CD14-positive monocyte (primary cell): ENCODE results near the gene PPM1H. TPM values are rescaled to one million over a fixed set of nuclear protein-coding genes. Genes with fewer than 3 reads are reported as not detected.

Experiments
- DNase-seq, 3 donors: peaks; one replicate each; pipeline ENCODE4 v3.0.0-alpha.2; 2011 to 2022
- H2AFZ ChIP-seq: 2 replicates; pipeline ENCODE4 v1.6.0; 2012; ENCODE audit warnings: mild to moderate bottlenecking, low read depth, low read length, inconsistent platforms; ENCODE audit not compliant: insufficient read depth, poor library complexity, severe bottlenecking
- H3K27ac ChIP-seq, 2 donors: 1 replicate in 1 of 2; 2 replicates in 1 of 2; pipeline ENCODE4 v1.5.1; 2012 to 2013; ENCODE audit warnings: low read length in 2 of 2, control low read depth in 1 of 2, inconsistent platforms in 1 of 2, low read depth in 1 of 2, mild to moderate bottlenecking in 1 of 2
- H3K27me3 ChIP-seq, 2 donors: one replicate each; pipeline versions ENCODE4 v1.6.0 to v1.6.1; 2011 to 2013; ENCODE audit warnings: low read length in 2 of 2; ENCODE audit not compliant: control insufficient read depth in 2 of 2, insufficient read depth in 2 of 2
- H3K36me3 ChIP-seq, 2 donors: replicated peaks in 1 of 2; 1 replicate in 1 of 2; 2 replicates in 1 of 2; pipeline versions ENCODE4 v1.5.1 to v1.6.1; 2012 to 2013; ENCODE audit warnings: low read length in 2 of 2, control low read depth in 1 of 2, inconsistent platforms in 1 of 2, mild to moderate bottlenecking in 1 of 2; ENCODE audit not compliant: insufficient read depth in 2 of 2, control insufficient read depth in 1 of 2
- H3K4me1 ChIP-seq, 2 donors: 1 replicate in 1 of 2; 2 replicates in 1 of 2; pipeline versions ENCODE4 v1.5.1 to v1.6.1; 2012 to 2013; ENCODE audit warnings: low read length in 2 of 2, control low read depth in 1 of 2, inconsistent platforms in 1 of 2, mild to moderate bottlenecking in 1 of 2, moderate library complexity in 1 of 2; ENCODE audit not compliant: insufficient read depth in 2 of 2, control insufficient read depth in 1 of 2
- H3K4me2 ChIP-seq: replicated peaks from 2 replicates; pipeline ENCODE3; 2012; ENCODE audit warnings: low read length, moderate library complexity, mild to moderate bottlenecking; ENCODE audit not compliant: poor library complexity, severe bottlenecking; ENCODE audit errors: extremely low read depth
- H3K4me3 ChIP-seq, 3 experiments: fragments of 200-600 bp in 1 of 3; sonication (generic) in 1 of 3; replicated peaks in 1 of 3; 1 replicate in 2 of 3; 2 replicates in 1 of 3; pipeline ENCODE4 v1.5.1; 2011 to 2013; ENCODE audit warnings: low read length in 3 of 3, mild to moderate bottlenecking in 3 of 3, control low read depth in 2 of 3, low read depth in 2 of 3, inconsistent platforms in 1 of 3, moderate library complexity in 1 of 3
- H3K79me2 ChIP-seq: 2 replicates; pipeline ENCODE4 v1.6.0; 2012; ENCODE audit warnings: mild to moderate bottlenecking, control low read depth, inconsistent platforms, low read length, moderate library complexity; ENCODE audit not compliant: insufficient read depth
- H3K9ac ChIP-seq: 2 replicates; pipeline ENCODE4 v1.6.0; 2017; ENCODE audit warnings: low read length, mild to moderate bottlenecking; ENCODE audit not compliant: insufficient read depth, poor library complexity, severe bottlenecking
- H3K9me3 ChIP-seq, 2 donors: replicated peaks in 1 of 2; 1 replicate in 1 of 2; 2 replicates in 1 of 2; pipeline versions ENCODE4 v1.5.1 to v1.6.1; 2012 to 2013; ENCODE audit warnings: low read length in 2 of 2, control low read depth in 1 of 2; ENCODE audit not compliant: control insufficient read depth in 1 of 2, insufficient read depth in 1 of 2
- H4K20me1 ChIP-seq: 2 replicates; pipeline ENCODE4 v1.6.0; 2012; ENCODE audit warnings: mild to moderate bottlenecking, low read length, control low read depth, moderate library complexity; ENCODE audit not compliant: insufficient read depth
- H3K27ac Mint-ChIP-seq, 7 donors: one replicate each; pipeline ENCODE4 v1.8.0; 2020; ENCODE audit warnings: mild to moderate bottlenecking in 7 of 7, mixed read lengths in 7 of 7, moderate library complexity in 6 of 7, inconsistent platforms in 2 of 7
- H3K27me3 Mint-ChIP-seq, 3 donors: one replicate each; pipeline ENCODE4 v1.8.0; 2021 to 2022; ENCODE audit warnings: low read depth in 3 of 3, mild to moderate bottlenecking in 3 of 3, mixed read lengths in 3 of 3, moderate library complexity in 3 of 3, inconsistent platforms in 1 of 3
- H3K36me3 Mint-ChIP-seq, 2 donors: one replicate each; pipeline ENCODE4 v1.8.0; 2020; ENCODE audit warnings: mixed read lengths in 2 of 2, inconsistent platforms in 1 of 2, mild to moderate bottlenecking in 1 of 2
- H3K4me1 Mint-ChIP-seq: one replicate; pipeline ENCODE4 v1.8.0; 2020; ENCODE audit warnings: mild to moderate bottlenecking, mixed read lengths
- H3K4me3 Mint-ChIP-seq, 2 donors: one replicate each; pipeline ENCODE4 v1.8.0; 2020; ENCODE audit warnings: mild to moderate bottlenecking in 2 of 2, mixed read lengths in 2 of 2, moderate library complexity in 1 of 2
- H3K9me3 Mint-ChIP-seq, 7 donors: one replicate each; pipeline ENCODE4 v1.8.0; 2020 to 2022; ENCODE audit warnings: mixed read lengths in 7 of 7, mild to moderate bottlenecking in 6 of 7, moderate library complexity in 6 of 7, inconsistent platforms in 2 of 7
- WGBS: methylation state at CpG from one replicate; pipeline ENCODE4 v1.1.5; 2013; ENCODE audit warnings: missing lambda C conversion rate; ENCODE audit not compliant: insufficient coverage; 5-methylcytosine and 5-hydroxymethylcytosine counted together
- intact Hi-C, 2 donors: fragments of 100-400 bp; cut with micrococcal nuclease; formaldehyde crosslinking; loops; one replicate each; pipeline versions ENCODE4 v1.15.0 to v1.15.1; 2023
- polyA plus RNA-seq, 3 donors: library from polyadenylated mRNA; depleted of rRNA in 1 of 3; unstranded in 2 of 3; stranded (reverse) in 1 of 3; fragments of 300-500 nt in 2 of 3; fragments of >200 nt in 1 of 3; fragmentation: Illumina TruSeq in 2 of 3; gene quantifications; 1 replicate in 2 of 3; 2 replicates in 1 of 3; pipeline ENCODE4 v1.2.3, GENCODE V29; 2012 to 2021
- TF ChIP-seq, protein P1 (sequence below): fragments of 200-600 bp; IDR thresholded peaks from one replicate; pipeline ENCODE4 v1.8.0; 2022; ENCODE audit warnings: antibody characterized with exemption, mild to moderate bottlenecking

The PPM1H gene
- polyA plus RNA-seq, 3 donors = 1.5 to 2.8 (median 1.9) TPM

DNA sequence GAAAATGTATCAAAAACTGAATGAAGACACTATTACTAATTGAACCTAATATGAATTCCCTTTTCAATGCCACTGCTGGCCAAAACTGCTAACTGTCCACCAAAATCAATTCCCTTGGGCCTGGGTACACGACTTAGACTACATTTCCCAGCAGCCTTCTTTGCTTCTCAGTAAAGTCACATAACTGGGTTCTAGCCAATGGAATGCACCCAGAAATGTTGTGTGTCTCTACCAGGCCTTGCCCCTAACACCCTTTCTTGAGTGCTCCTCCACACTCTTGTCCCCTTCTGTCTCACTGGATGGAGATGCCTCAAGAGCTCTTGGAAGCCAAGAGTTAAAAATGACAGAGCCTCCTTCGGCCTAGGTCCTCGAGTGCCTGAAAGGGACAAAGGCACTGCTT is 156.8 kb downstream of the PPM1H start:
- Histone ChIP-seq H3K4me1 (peaks cover 11 to 13% of the 10 kb centered on the region in 2 donors), H3K27ac (no peak overlapping the region), H3K27me3 (no peaks in the 10 kb centered on the region), H3K36me3 (no peaks in the 10 kb centered on the region), H3K9me3 (no peaks in the 10 kb centered on the region), H3K79me2 (no peaks in the 10 kb centered on the region), H4K20me1 (no peaks in the 10 kb centered on the region), H3K4me2 (no peak overlapping the region), H2AFZ (no peak overlapping the region), H3K4me3 (no peak overlapping the region), H3K9ac (no peak overlapping the region)
- intact Hi-C loops = no loop called here
- peaks cover 0 to 1% (median 0%) of the 10 kb centered on the region in 7 donors for H3K9me3 Mint-ChIP-seq
- TF ChIP-seq, protein P1, sequence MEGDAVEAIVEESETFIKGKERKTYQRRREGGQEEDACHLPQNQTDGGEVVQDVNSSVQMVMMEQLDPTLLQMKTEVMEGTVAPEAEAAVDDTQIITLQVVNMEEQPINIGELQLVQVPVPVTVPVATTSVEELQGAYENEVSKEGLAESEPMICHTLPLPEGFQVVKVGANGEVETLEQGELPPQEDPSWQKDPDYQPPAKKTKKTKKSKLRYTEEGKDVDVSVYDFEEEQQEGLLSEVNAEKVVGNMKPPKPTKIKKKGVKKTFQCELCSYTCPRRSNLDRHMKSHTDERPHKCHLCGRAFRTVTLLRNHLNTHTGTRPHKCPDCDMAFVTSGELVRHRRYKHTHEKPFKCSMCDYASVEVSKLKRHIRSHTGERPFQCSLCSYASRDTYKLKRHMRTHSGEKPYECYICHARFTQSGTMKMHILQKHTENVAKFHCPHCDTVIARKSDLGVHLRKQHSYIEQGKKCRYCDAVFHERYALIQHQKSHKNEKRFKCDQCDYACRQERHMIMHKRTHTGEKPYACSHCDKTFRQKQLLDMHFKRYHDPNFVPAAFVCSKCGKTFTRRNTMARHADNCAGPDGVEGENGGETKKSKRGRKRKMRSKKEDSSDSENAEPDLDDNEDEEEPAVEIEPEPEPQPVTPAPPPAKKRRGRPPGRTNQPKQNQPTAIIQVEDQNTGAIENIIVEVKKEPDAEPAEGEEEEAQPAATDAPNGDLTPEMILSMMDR = no peak
- no peak overlapping the region for H3K4me3 Mint-ChIP-seq
- no peak for DNase-seq
- peaks cover 2 to 3% of the 10 kb centered on the region in 2 donors for H3K36me3 Mint-ChIP-seq
- H3K4me1 Mint-ChIP-seq = peaks cover 30% of the 10 kb centered on the region
- WGBS = 100% methylated on average over 1 of the region's 3 CpGs
- no peak overlapping the region for H3K27ac Mint-ChIP-seq
- peaks cover 0 to 3% (median 0%) of the 10 kb centered on the region in 3 donors for H3K27me3 Mint-ChIP-seq

DNA sequence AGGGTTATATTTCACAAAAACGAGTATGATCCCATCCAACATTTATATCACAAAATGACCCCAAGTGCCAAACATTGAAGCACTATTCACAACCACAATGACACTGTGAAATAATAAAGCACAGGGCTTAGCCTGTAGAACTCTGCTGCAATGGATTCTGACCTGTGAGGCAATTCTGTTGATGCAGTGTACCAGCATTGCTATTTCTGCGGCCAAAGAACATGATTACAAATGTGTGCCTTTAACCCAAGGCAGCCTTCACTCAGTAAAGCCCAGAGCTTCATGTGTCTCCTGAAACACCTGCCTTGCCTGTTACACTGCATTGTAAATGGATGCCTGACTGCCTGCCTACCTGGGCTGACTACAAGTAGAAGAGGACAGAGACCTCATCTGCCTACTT is 158.0 kb downstream of the PPM1H start:
- Mint-ChIP-seq H3K36me3 (peaks cover 2 to 6% of the 10 kb centered on the region in 2 donors), H3K4me1 (peaks cover 34% of the 10 kb centered on the region), H3K9me3 (peaks cover 0 to 4% (median 0%) of the 10 kb centered on the region in 7 donors), H3K27me3 (peaks cover 0 to 3% (median 0%) of the 10 kb centered on the region in 3 donors), H3K4me3 (no peak overlapping the region), H3K27ac (no peak overlapping the region)
- no peaks in the 10 kb centered on the region for H3K79me2 ChIP-seq
- H3K4me1 ChIP-seq = peaks cover 11 to 13% of the 10 kb centered on the region in 2 donors
- no peak overlapping the region for H3K9ac ChIP-seq
- no peak overlapping the region for H2AFZ ChIP-seq
- whole genome bisulfite sequencing = 100% methylated on average over 1 of the region's 2 CpGs
- no peaks in the 10 kb centered on the region for H3K36me3 ChIP-seq
- H3K27me3 ChIP-seq = no peaks in the 10 kb centered on the region
- H3K4me3 ChIP-seq = no peak overlapping the region
- H3K4me2 ChIP-seq = no peak overlapping the region
- H4K20me1 ChIP-seq = no peaks in the 10 kb centered on the region
- intact Hi-C loops = no loop called here
- H3K27ac ChIP-seq = no peak overlapping the region
- DNase-seq = no peak
- TF ChIP-seq, protein P1 = no peak
- H3K9me3 ChIP-seq = no peaks in the 10 kb centered on the region
